Endodermal cell (in vitro differentiated cells): ENCODE measurements around the gene SORCS2. TPM values are rescaled to one million over a fixed set of nuclear protein-coding genes. Genes with fewer than 3 reads are reported as not detected.

Experiments used
- DNase-seq: peaks from one replicate; pipeline ENCODE4 v3.0.0-alpha.2; 2017
- H3K27ac ChIP-seq: 2 replicates; pipeline ENCODE4 v1.5.1; 2013; ENCODE audit warnings: mild to moderate bottlenecking, low read depth, low read length, moderate library complexity
- H3K27me3 ChIP-seq: 2 replicates; pipeline ENCODE4 v1.6.1; 2013; ENCODE audit warnings: mild to moderate bottlenecking, low read length, moderate library complexity; ENCODE audit not compliant: insufficient read depth, control insufficient read depth, poor library complexity, severe bottlenecking
- H3K36me3 ChIP-seq: 2 replicates; pipeline ENCODE4 v1.7.0; 2013; ENCODE audit warnings: mild to moderate bottlenecking, low read length, moderate library complexity; ENCODE audit not compliant: control insufficient read depth, insufficient read depth
- H3K4me1 ChIP-seq: one replicate; pipeline ENCODE4 v1.7.0; 2013; ENCODE audit warnings: low read length; ENCODE audit not compliant: control insufficient read depth, insufficient read depth
- H3K4me3 ChIP-seq: 2 replicates; pipeline ENCODE4 v1.5.1; 2013; ENCODE audit warnings: mild to moderate bottlenecking, low read length, moderate library complexity
- H3K9ac ChIP-seq: 2 replicates; pipeline ENCODE4 v1.6.1; 2013; ENCODE audit warnings: mild to moderate bottlenecking, low read length, moderate library complexity; ENCODE audit not compliant: poor library complexity, severe bottlenecking; ENCODE audit errors: extremely low read depth
- H3K9me3 ChIP-seq: 2 replicates; pipeline ENCODE4 v1.6.1; 2013; ENCODE audit warnings: mild to moderate bottlenecking, low read length, moderate library complexity; ENCODE audit not compliant: control insufficient read depth
- H3K27ac Mint-ChIP-seq: 2 replicates; pipeline ENCODE4 v1.8.0; 2020; ENCODE audit warnings: mixed read lengths
- H3K27me3 Mint-ChIP-seq: 2 replicates; pipeline ENCODE4 v1.8.0; 2021; ENCODE audit warnings: mild to moderate bottlenecking, mixed read lengths; ENCODE audit not compliant: insufficient read depth
- H3K36me3 Mint-ChIP-seq: 2 replicates; pipeline ENCODE4 v1.8.0; 2020; ENCODE audit warnings: low read depth, mixed read lengths
- H3K4me1 Mint-ChIP-seq: 2 replicates; pipeline ENCODE4 v1.8.0; 2020; ENCODE audit warnings: mixed read lengths
- H3K4me3 Mint-ChIP-seq: 2 replicates; pipeline ENCODE4 v1.8.0; 2020; ENCODE audit warnings: mild to moderate bottlenecking, moderate library complexity, mixed read lengths
- H3K9me3 Mint-ChIP-seq: 2 replicates; pipeline ENCODE4 v1.8.0; 2020; ENCODE audit warnings: mild to moderate bottlenecking, mixed read lengths
- CTCF ChIP-seq: fragments of 200-600 bp; sonication (generic); conservative IDR thresholded peaks from 2 replicates; pipeline ENCODE4 v1.5.0; 2021; ENCODE audit warnings: antibody characterized with exemption, mild to moderate bottlenecking
- WGBS, 2 experiments: methylation state at CpG; one replicate each; pipeline versions ENCODE4 v1.1.5 to v1.1.7; 2013; ENCODE audit warnings: missing lambda C conversion rate in 2 of 2, mixed read lengths in 1 of 2; ENCODE audit not compliant: insufficient coverage in 1 of 2, insufficient read length in 1 of 2; 5-methylcytosine and 5-hydroxymethylcytosine counted together
- total RNA-seq, 2 donors: library from RNA; stranded (reverse); fragmentation: NEBNext Ultra II Directional in 1 of 2; extraction: Animal tissue kit (Norgen Biotek cat#: 25700) in 1 of 2; gene quantifications; 2 replicates in 1 of 2; 3 replicates in 1 of 2; pipeline ENCODE4 v1.2.1, GENCODE V29; 2021

Gene SORCS2
- total RNA-seq, 2 donors from 2014 or later, result 1.4 to 1.9 TPM

DNA sequence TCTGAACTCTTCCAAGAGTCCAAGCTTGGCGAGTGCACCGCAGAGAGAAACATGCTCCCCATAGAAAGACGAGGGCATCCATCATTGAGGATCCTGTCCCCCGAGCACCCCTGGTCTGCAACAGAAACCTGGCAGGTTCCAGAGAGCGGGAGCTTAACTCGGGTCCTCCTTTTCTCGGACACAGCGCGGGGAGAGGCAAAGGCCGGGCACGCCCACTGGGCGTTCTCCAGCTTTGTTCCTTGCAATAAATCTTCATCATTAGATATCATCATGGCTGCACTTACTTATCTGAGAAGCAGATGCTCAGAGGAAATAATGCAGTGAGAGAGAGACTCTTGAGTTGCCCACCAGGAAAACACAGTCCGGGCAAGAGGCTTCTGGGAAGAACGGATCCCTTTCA lies 332.5 kb downstream of the SORCS2 start:
- H3K27me3 ChIP-seq, result peaks cover 56% of the 10 kb centered on the region
- H3K4me3 Mint-ChIP-seq, result no peak overlapping the region
- H3K4me3 ChIP-seq, result no peak overlapping the region
- H3K36me3 Mint-ChIP-seq, result no peaks in the 10 kb centered on the region
- H3K9ac ChIP-seq, result no peak overlapping the region
- H3K4me1 Mint-ChIP-seq, result peaks cover 24% of the 10 kb centered on the region
- no peak overlapping the region for H3K27ac ChIP-seq
- DNase-seq, result no peak
- no peak overlapping the region for H3K27ac Mint-ChIP-seq
- no peaks in the 10 kb centered on the region for H3K9me3 ChIP-seq
- no peaks in the 10 kb centered on the region for H3K36me3 ChIP-seq
- no peaks in the 10 kb centered on the region for H3K4me1 ChIP-seq
- no peaks in the 10 kb centered on the region for H3K9me3 Mint-ChIP-seq
- H3K27me3 Mint-ChIP-seq, result peaks cover 34% of the 10 kb centered on the region
- 90% methylated on average over 8 to 14 of the region's 14 CpGs for WGBS, 2 experiments
- TF ChIP-seq CTCF, result no peak

DNA sequence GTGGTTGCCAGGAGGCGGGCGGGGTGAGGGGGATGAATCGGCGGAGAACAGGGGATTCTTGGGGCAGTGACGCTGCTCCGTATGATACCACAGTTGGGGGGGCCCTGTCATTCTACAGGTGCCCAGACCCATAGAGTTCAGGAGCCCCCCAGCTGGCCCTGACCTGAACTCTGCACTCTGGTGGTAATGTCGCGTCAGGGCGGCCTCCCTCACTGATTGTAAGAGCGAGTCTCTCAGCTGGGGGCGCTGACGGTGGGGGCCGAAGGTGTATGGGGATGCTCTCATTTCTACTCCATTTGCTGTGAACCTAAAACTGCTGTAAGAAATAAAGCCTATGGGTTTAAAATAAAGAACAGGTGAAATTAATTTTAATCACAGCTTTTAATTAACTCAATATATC lies 334.2 kb downstream of the SORCS2 start:
- peaks cover under 1% of the 10 kb centered on the region for H3K4me1 ChIP-seq
- TF ChIP-seq CTCF, result peak; percentile 57

DNA sequence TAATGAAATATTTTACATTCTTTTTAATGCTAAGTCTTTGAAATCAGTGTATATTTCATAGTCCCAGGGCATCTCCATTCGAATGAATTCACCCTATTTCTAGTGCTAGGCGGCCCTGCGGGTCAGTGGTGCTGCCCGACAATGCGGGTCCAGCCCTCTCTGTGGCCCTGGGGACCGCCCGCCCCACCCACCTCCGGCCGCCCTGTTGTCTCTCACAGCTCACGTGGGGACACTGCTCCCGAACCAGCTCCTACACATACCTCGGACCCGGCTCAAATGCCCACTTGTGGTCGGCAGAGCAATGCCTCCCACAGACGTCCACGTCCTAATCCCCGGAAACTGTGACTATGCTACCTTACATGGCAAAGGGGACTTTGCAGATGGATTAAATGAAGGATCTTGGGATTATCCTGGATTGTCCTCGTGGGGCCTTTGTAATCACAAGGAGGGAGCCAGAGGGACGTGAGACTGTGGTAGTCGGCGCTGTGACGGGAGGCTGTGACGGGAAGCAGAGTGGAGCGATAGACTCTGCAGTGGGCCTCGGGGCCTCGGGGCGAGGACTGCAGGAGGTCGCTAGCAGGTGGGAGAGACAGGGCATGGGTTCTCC lies 334.7 kb downstream of the SORCS2 start:
- H3K4me3 ChIP-seq, result no peak overlapping the region
- DNase-seq, result no peak
- H3K36me3 ChIP-seq, result no peaks in the 10 kb centered on the region
- no peaks in the 10 kb centered on the region for H3K9me3 Mint-ChIP-seq
- H3K4me3 Mint-ChIP-seq, result no peak overlapping the region
- TF ChIP-seq CTCF, result no peak
- peaks cover 39% of the 10 kb centered on the region for H3K27me3 ChIP-seq
- H3K27ac ChIP-seq, result no peak overlapping the region
- H3K4me1 ChIP-seq, result peaks cover 6% of the 10 kb centered on the region
- H3K9ac ChIP-seq, result no peak overlapping the region
- H3K27me3 Mint-ChIP-seq, result peaks cover 33% of the 10 kb centered on the region
- peaks cover 40% of the 10 kb centered on the region for H3K4me1 Mint-ChIP-seq
- no peak overlapping the region for H3K27ac Mint-ChIP-seq
- H3K9me3 ChIP-seq, result no peaks in the 10 kb centered on the region
- WGBS, 2 experiments, result 88 to 95% methylated on average over 21 to 28 of the region's 28 CpGs
- H3K36me3 Mint-ChIP-seq, result no peaks in the 10 kb centered on the region

More for the DNA sequence above, 334.2 kb downstream of the SORCS2 start:
- Histone ChIP-seq H3K9ac (no peak overlapping the region), H3K9me3 (no peaks in the 10 kb centered on the region), H3K4me3 (no peak overlapping the region), H3K27me3 (peaks cover 44% of the 10 kb centered on the region), H3K36me3 (no peaks in the 10 kb centered on the region), H3K27ac (no peak overlapping the region)
- DNase-seq, result peak; percentile 74
- Mint-ChIP-seq H3K36me3 (no peaks in the 10 kb centered on the region), H3K27ac (no peak overlapping the region), H3K9me3 (no peaks in the 10 kb centered on the region), H3K4me3 (no peak overlapping the region), H3K27me3 (peaks cover 34% of the 10 kb centered on the region), H3K4me1 (peaks cover 35% of the 10 kb centered on the region)
- WGBS, 2 experiments, result 80% methylated on average over 13 of the region's 13 CpGs; no CpG with 5 or more reads in 1 of the 2 experiments
